ENCODE data around the gene RASSF1. TPM values are rescaled to one million over a fixed set of nuclear protein-coding genes. Genes with fewer than 3 reads are reported as not detected.

RASSF1 gene
- total RNA-seq, 1 experiment from 2014 or later, result 14.7 TPM

DNA sequence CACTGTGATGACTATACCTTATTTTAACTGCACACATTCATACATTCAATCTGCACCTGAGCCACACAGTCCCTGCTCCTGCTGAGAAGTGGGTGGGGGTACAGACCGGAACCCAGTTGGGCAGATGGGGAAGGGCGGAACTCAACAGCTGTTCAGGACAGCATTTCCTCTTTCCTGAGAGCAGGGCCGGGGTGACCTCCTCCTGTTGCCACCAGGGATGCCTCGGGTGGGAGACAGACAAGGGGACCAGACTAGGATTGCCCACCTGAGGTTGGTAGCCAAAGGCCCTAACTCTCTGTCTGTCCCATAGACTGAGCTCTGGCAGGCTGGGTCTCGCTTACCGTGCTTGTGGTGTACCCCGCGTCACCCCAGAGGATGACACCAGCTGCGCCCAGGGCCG is 22.0 kb downstream of the RASSF1 start:
- CTCF ChIA-PET, result interaction anchor here (0.6 to 0.8 kb wide), 2 partner anchors 19 to 1276 kb away, joined by 3 to 6 read pairs; partner anchors contain the start of genes HYAL3 and NAA80
- no peak for DNase-seq
- no peak overlapping the region for H3K4me3 Mint-ChIP-seq (ENCODE audit: low read depth, unreplicated experiment)
- BruUV-seq (replicated peaks), result no TSS peak
- TF ChIP-seq, protein P1, sequence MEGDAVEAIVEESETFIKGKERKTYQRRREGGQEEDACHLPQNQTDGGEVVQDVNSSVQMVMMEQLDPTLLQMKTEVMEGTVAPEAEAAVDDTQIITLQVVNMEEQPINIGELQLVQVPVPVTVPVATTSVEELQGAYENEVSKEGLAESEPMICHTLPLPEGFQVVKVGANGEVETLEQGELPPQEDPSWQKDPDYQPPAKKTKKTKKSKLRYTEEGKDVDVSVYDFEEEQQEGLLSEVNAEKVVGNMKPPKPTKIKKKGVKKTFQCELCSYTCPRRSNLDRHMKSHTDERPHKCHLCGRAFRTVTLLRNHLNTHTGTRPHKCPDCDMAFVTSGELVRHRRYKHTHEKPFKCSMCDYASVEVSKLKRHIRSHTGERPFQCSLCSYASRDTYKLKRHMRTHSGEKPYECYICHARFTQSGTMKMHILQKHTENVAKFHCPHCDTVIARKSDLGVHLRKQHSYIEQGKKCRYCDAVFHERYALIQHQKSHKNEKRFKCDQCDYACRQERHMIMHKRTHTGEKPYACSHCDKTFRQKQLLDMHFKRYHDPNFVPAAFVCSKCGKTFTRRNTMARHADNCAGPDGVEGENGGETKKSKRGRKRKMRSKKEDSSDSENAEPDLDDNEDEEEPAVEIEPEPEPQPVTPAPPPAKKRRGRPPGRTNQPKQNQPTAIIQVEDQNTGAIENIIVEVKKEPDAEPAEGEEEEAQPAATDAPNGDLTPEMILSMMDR (IDR thresholded peaks at IDR 0.05; ENCODE audit: unreplicated experiment), result no peak
- no peaks in the 10 kb centered on the region for H3K9me3 Mint-ChIP-seq (ENCODE audit: low read depth, unreplicated experiment)
- H3K4me1 Mint-ChIP-seq (ENCODE audit: low read depth, unreplicated experiment), result peaks cover 28% of the 10 kb centered on the region
- H3K27ac Mint-ChIP-seq (ENCODE audit: unreplicated experiment), result no peak overlapping the region
- H3K36me3 Mint-ChIP-seq (ENCODE audit: insufficient read depth, unreplicated experiment), result peaks cover 39% of the 10 kb centered on the region
- H3K27me3 Mint-ChIP-seq (ENCODE audit: unreplicated experiment), result no peaks in the 10 kb centered on the region
- intact Hi-C loops (cut with micrococcal nuclease; ENCODE audit: unreplicated experiment), result no loop called here

GRCh38 chr3:50318163-50318562 is 22.5 kb downstream of the RASSF1 start:
- Mint-ChIP-seq H3K4me1 (ENCODE audit: low read depth, unreplicated experiment) (peaks cover 28% of the 10 kb centered on the region), H3K27ac (ENCODE audit: unreplicated experiment) (no peak overlapping the region), H3K27me3 (ENCODE audit: unreplicated experiment) (no peaks in the 10 kb centered on the region), H3K36me3 (ENCODE audit: insufficient read depth, unreplicated experiment) (peaks cover 36% of the 10 kb centered on the region), H3K4me3 (ENCODE audit: low read depth, unreplicated experiment) (no peak overlapping the region), H3K9me3 (ENCODE audit: low read depth, unreplicated experiment) (no peaks in the 10 kb centered on the region)
- no peak for DNase-seq
- TF ChIP-seq, protein P1 (IDR thresholded peaks at IDR 0.05; ENCODE audit: unreplicated experiment), result no peak
- no TSS peak for BruUV-seq (replicated peaks)
- intact Hi-C loops (cut with micrococcal nuclease; ENCODE audit: unreplicated experiment), result no loop called here
- CTCF ChIA-PET, result no interaction called here

DNA sequence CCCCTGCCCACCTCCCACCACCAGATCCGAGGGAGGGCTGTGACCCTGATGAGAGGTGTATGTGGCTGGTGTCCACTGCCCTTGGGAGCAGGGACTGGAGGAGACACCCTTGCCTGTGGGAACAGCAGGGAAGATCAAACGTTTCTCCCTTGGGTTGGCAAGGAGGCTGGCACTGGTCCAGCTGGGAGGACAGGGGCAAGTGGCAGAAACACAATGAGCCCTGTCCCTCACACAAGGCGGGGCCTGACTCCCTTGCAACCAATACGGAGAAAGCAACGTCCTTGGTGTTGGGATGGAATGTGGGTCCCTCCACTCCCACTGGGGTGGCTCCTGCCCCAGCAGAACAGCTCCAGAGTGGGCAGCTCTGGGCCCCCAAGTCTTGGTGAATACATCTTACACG is 23.3 kb downstream of the RASSF1 start:
- BruUV-seq (replicated peaks), result TSS peak; percentile 73
- Mint-ChIP-seq H3K27me3 (ENCODE audit: unreplicated experiment) (no peaks in the 10 kb centered on the region), H3K27ac (ENCODE audit: unreplicated experiment) (peak overlapping the region; percentile 89), H3K4me1 (ENCODE audit: low read depth, unreplicated experiment) (peaks cover 28% of the 10 kb centered on the region), H3K36me3 (ENCODE audit: insufficient read depth, unreplicated experiment) (peaks cover 36% of the 10 kb centered on the region), H3K4me3 (ENCODE audit: low read depth, unreplicated experiment) (peak overlapping the region; percentile 56), H3K9me3 (ENCODE audit: low read depth, unreplicated experiment) (no peaks in the 10 kb centered on the region)
- intact Hi-C loops (cut with micrococcal nuclease; ENCODE audit: unreplicated experiment), result no loop called here
- TF ChIP-seq, protein P1 (IDR thresholded peaks at IDR 0.05; ENCODE audit: unreplicated experiment), result no peak
- CTCF ChIA-PET, result interaction anchor here (0.6 to 1.0 kb wide), 6 partner anchors 13 to 73 kb away, joined by 3 to 6 read pairs (median 4); partner anchors contain the start of genes HYAL1, HYAL3 and NAA80
- peak; percentile 74 for DNase-seq

DNA sequence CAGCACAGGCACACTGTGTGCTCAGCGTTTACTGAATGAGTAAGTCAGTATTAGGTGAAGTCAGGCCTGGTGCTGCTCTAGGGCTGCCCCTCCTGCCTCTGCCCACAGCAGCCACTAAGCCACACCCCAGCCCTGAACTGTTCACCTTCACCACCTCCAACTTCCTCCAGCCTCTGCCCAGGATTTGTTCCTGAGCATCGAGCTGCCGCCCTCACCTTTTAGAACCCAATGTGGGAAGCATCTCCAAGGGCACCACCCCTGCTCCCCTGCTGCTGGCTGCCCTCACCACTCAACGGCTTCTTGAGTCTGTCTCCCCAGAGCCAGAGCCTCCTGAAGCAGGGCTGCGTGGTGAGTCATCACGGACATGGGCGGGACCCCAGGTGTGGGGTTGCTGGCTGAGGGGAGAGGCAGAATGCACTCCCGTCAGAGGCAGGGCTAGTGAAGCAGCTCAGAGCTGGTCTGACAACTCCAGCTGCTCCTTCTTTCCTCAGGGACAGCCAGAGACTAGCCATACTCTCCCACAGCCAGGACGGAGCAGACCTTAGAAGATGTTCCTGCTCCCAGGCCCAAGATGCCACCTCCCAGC is 23.9 kb downstream of the RASSF1 start:
- TF ChIP-seq, protein P1 (IDR thresholded peaks at IDR 0.05; ENCODE audit: unreplicated experiment), result no peak
- peak; percentile 96 for DNase-seq
- H3K4me3 Mint-ChIP-seq (ENCODE audit: low read depth, unreplicated experiment), result peak overlapping the region; percentile 56
- H3K9me3 Mint-ChIP-seq (ENCODE audit: low read depth, unreplicated experiment), result no peaks in the 10 kb centered on the region
- peaks cover 28% of the 10 kb centered on the region for H3K4me1 Mint-ChIP-seq (ENCODE audit: low read depth, unreplicated experiment)
- H3K27me3 Mint-ChIP-seq (ENCODE audit: unreplicated experiment), result no peaks in the 10 kb centered on the region
- H3K36me3 Mint-ChIP-seq (ENCODE audit: insufficient read depth, unreplicated experiment), result peaks cover 36% of the 10 kb centered on the region
- intact Hi-C loops (cut with micrococcal nuclease; ENCODE audit: unreplicated experiment), result no loop called here
- CTCF ChIA-PET, result interaction anchor here (0.6 to 1.0 kb wide), 7 partner anchors 12 to 73 kb away, joined by 3 to 6 read pairs (median 4); partner anchors contain the start of genes HYAL1, HYAL3 and NAA80
- H3K27ac Mint-ChIP-seq (ENCODE audit: unreplicated experiment), result peak overlapping the region; percentile 89
- BruUV-seq (replicated peaks), result no TSS peak
